SK-N-SH treated with all-trans-retinoic acid at 6 μM for 48 hours (cell line): ENCODE results near the gene NCOA4.

ENCODE experiments used
- ARNTL ChIP-seq: fragments of 450-650 bp; formaldehyde crosslinking; IDR thresholded peaks from 2 replicates; pipeline ENCODE4 v1.5.0; 2020; ENCODE audit warnings: low read depth, mild to moderate bottlenecking, moderate library complexity, borderline replicate concordance
- PATZ1 ChIP-seq: fragments of 250-450 bp; sonication (Bioruptor Pico); IDR thresholded peaks from 2 replicates; pipeline ENCODE4 v1.8.0; 2020; ENCODE audit warnings: mild to moderate bottlenecking, moderate library complexity, borderline replicate concordance
- RARB ChIP-seq: fragments of 250-450 bp; sonication (Bioruptor Pico); IDR thresholded peaks from 2 replicates; pipeline ENCODE4 v1.8.0; 2021; ENCODE audit warnings: mild to moderate bottlenecking, moderate library complexity
- SNAI2 ChIP-seq: fragments of 250-450 bp; sonication (Bioruptor Pico); IDR thresholded peaks from 2 replicates; pipeline ENCODE4 v1.5.0; 2020; ENCODE audit warnings: mild to moderate bottlenecking, moderate library complexity

DNA sequence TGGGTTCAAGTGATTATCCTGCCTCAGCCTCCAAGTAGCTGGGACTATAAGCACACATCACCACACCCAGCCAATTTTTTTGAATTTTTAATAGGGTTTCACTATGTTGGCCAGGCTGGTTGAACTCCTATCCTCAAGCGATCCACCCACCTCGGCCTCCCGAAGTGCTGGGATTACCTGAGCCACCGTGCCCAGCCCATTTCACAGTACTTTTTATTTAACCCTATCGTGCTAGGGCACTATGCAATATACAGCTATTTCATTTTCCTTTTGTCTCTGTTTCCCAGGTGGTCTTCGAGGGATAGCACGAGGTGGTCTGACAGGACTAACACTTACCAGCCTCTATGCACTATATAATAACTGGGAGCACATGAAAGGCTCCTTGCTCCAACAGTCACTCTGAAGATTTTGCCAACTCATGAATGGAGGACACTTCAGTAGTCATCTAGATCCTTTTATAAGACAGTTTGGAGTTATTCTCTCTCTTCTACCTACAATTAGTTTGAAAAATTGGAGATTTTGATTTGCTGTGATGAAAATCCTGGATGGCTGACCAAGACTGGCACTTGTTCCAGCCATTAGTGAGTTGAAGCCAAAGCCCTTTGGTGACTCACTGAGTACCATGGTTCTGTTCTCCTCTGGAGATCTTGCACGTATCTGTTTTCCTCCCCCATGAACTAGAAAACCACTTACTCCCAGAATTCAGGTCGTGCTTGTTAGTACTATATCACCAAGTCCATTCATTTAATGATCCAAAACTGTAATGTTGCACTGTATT lies 27.3 kb downstream of the NCOA4 start:
- no peak for TF ChIP-seq SNAI2 (CRISPR knock-in tag)
- TF ChIP-seq ARNTL (CRISPR knock-in tag), result no peak
- no peak for TF ChIP-seq RARB (CRISPR knock-in tag)
- TF ChIP-seq PATZ1 (CRISPR knock-in tag), result no peak
